Measurements from ENCODE around the gene EPN2. TPM values are rescaled to one million over a fixed set of nuclear protein-coding genes. Genes with fewer than 3 reads are reported as not detected.

EPN2 gene
- total and polyA plus RNA-seq, 2 donors (not counting 1 experiment from before 2014, with no cell fraction given), result 23.8 to 36.0 TPM

DNA sequence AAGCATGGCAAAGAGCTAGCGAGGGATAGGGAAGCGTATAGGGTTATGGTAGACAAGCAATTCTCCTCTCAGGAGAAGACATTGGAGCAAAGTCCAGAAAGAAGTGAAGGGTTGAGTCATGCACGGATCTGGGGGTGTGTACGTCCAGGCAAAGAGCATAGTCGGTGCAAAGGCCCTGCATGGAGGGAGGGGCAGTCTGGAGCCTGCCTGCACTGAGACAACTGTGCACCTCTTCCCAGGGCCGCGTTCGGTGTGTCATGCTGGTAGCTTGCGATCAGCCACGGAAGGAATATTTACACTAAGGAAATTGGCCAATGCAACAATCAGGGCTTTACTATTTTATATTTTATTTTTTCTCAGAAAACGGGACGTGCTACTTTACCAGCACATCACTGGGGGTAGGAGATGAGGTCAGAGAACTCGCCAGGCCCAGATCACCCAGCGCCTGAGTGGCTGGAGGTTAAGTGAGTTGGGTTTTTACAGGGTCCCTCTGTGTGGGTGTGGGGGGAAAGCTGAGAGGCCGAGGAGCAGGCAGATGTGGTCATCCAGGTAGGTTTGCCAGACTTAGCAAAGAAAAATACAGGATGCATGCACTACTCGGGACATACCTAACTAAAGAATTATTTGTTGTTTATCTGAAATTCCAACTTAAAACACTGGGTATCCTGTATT, 132.1 kb downstream of the EPN2 start:
- DNase-seq (ENCODE audit: low read depth in 2 of 2), result no peak
- H3K4me1 ChIP-seq (ENCODE audit: control insufficient read depth, extremely low read depth, insufficient read depth, low read length), result peaks cover 5% of the 10 kb centered on the region
- no peak overlapping the region for H3K27ac ChIP-seq (ENCODE audit: insufficient read depth, low read length)
- H3K27me3 ChIP-seq (ENCODE audit: control insufficient read depth, insufficient read depth, low read length), result no peaks in the 10 kb centered on the region
- H3K79me2 ChIP-seq (ENCODE audit: control insufficient read depth, insufficient read depth, low read length), result no peaks in the 10 kb centered on the region
- H3K4me2 ChIP-seq (ENCODE audit: extremely low read depth, insufficient read depth, low read length), result no peak overlapping the region
- no peak overlapping the region for H2AFZ ChIP-seq (ENCODE audit: low read length)
- H3K36me3 ChIP-seq (ENCODE audit: control insufficient read depth, insufficient read depth, low read length), result no peaks in the 10 kb centered on the region
- H3K9me3 ChIP-seq (ENCODE audit: control insufficient read depth, insufficient read depth, low read depth, low read length), result no peaks in the 10 kb centered on the region
- TF ChIP-seq, protein P1, sequence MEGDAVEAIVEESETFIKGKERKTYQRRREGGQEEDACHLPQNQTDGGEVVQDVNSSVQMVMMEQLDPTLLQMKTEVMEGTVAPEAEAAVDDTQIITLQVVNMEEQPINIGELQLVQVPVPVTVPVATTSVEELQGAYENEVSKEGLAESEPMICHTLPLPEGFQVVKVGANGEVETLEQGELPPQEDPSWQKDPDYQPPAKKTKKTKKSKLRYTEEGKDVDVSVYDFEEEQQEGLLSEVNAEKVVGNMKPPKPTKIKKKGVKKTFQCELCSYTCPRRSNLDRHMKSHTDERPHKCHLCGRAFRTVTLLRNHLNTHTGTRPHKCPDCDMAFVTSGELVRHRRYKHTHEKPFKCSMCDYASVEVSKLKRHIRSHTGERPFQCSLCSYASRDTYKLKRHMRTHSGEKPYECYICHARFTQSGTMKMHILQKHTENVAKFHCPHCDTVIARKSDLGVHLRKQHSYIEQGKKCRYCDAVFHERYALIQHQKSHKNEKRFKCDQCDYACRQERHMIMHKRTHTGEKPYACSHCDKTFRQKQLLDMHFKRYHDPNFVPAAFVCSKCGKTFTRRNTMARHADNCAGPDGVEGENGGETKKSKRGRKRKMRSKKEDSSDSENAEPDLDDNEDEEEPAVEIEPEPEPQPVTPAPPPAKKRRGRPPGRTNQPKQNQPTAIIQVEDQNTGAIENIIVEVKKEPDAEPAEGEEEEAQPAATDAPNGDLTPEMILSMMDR (conservative IDR thresholded peaks at IDR 0.05 in 1 of 2, IDR thresholded peaks at IDR 0.05 in 1 of 2; ENCODE audit: low read depth in 1 of 2, low read length in 2 of 2), result no peak
- no peak for TF ChIP-seq EZH2 (IDR thresholded peaks at IDR 0.05; ENCODE audit: low read length, missing control alignments)
- H3K4me3 ChIP-seq (replicated peaks in 1 of 4; ENCODE audit: control extremely low read depth in 1 of 4, insufficient read depth in 1 of 4, low read depth in 3 of 4, low read length in 4 of 4), result no peak overlapping the region
- H3K9ac ChIP-seq (ENCODE audit: insufficient read depth, low read length), result no peak overlapping the region
- H4K20me1 ChIP-seq (ENCODE audit: control insufficient read depth, extremely low read depth, insufficient read depth, low read length), result no peaks in the 10 kb centered on the region

DNA sequence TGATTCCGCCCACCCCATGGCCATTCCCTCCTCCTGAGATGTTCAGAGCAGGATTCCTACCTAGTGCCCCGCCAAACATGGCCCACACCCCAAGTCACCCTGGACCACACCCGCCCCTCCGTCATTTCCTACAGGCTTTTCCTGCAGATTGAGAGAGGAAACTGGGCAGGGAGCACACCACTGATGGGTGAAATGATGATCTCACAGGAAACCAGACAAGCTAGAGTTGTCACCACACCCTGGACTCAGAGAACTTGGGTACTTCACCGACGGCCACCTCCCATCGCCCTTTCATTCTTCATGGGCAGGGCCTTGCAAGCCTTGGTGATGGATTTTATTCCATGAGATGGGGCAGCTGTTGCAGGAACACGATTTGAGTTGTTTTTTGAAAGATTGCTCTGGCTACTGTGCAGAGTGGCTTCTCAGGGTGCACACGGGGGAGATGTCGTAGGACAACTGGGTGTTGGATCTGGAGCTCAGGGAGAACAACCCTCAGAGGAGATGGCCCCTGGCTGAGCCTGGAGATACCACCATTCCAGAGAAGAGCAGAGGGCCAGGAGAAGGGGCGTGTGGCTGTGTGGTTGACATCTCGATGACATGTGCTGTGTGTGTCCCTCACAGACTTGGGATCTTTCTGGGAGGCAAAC, 132.8 kb downstream of the EPN2 start:
- Histone ChIP-seq H3K27me3 (ENCODE audit: control insufficient read depth, insufficient read depth, low read length) (no peaks in the 10 kb centered on the region), H3K36me3 (ENCODE audit: control insufficient read depth, insufficient read depth, low read length) (no peaks in the 10 kb centered on the region), H3K27ac (ENCODE audit: insufficient read depth, low read length) (no peak overlapping the region), H3K9me3 (ENCODE audit: control insufficient read depth, insufficient read depth, low read depth, low read length) (no peaks in the 10 kb centered on the region), H3K9ac (ENCODE audit: insufficient read depth, low read length) (no peak overlapping the region), H2AFZ (ENCODE audit: low read length) (no peak overlapping the region), H3K79me2 (ENCODE audit: control insufficient read depth, insufficient read depth, low read length) (no peaks in the 10 kb centered on the region), H3K4me1 (ENCODE audit: control insufficient read depth, extremely low read depth, insufficient read depth, low read length) (peaks cover 5% of the 10 kb centered on the region), H3K4me3 (replicated peaks in 1 of 4; ENCODE audit: control extremely low read depth in 1 of 4, insufficient read depth in 1 of 4, low read depth in 3 of 4, low read length in 4 of 4) (no peak overlapping the region), H4K20me1 (ENCODE audit: control insufficient read depth, extremely low read depth, insufficient read depth, low read length) (no peaks in the 10 kb centered on the region), H3K4me2 (ENCODE audit: extremely low read depth, insufficient read depth, low read length) (no peak overlapping the region)
- TF ChIP-seq EZH2 (IDR thresholded peaks at IDR 0.05; ENCODE audit: low read length, missing control alignments), result no peak
- TF ChIP-seq, protein P1 (conservative IDR thresholded peaks at IDR 0.05 in 1 of 2, IDR thresholded peaks at IDR 0.05 in 1 of 2; ENCODE audit: low read depth in 1 of 2, low read length in 2 of 2), result no peak
- no peak for DNase-seq (ENCODE audit: low read depth in 2 of 2)

DNA sequence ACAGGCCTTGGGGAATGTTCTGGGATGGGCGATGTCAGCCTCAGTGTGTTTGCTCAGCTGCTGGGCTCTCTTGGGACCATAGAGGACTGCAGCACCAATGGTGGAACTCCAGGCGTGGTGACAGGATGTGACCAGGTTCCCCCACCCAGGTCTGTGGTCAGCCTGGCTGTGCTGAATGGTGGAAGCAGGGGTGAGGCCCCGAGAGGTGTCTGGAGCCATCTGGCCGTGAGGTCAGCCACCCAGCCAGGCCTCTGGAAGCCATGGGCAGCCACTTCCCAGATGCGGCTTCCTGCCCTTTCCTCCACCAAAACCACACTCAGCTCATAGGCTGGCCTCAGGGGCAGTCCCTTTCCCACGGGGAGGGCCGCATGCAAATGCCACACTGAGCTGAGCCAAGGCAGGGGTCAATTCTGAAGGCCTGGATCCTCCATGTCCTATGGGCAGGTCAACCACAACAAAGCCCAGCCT, 133.4 kb downstream of the EPN2 start:
- no peak overlapping the region for H3K27ac ChIP-seq (ENCODE audit: insufficient read depth, low read length)
- H3K4me2 ChIP-seq (ENCODE audit: extremely low read depth, insufficient read depth, low read length), result no peak overlapping the region
- no peaks in the 10 kb centered on the region for H4K20me1 ChIP-seq (ENCODE audit: control insufficient read depth, extremely low read depth, insufficient read depth, low read length)
- no peaks in the 10 kb centered on the region for H3K9me3 ChIP-seq (ENCODE audit: control insufficient read depth, insufficient read depth, low read depth, low read length)
- no peak overlapping the region for H3K4me3 ChIP-seq (replicated peaks in 1 of 4; ENCODE audit: control extremely low read depth in 1 of 4, insufficient read depth in 1 of 4, low read depth in 3 of 4, low read length in 4 of 4)
- no peak for DNase-seq (ENCODE audit: low read depth in 2 of 2)
- H3K79me2 ChIP-seq (ENCODE audit: control insufficient read depth, insufficient read depth, low read length), result no peaks in the 10 kb centered on the region
- H3K4me1 ChIP-seq (ENCODE audit: control insufficient read depth, extremely low read depth, insufficient read depth, low read length), result peaks cover 5% of the 10 kb centered on the region
- no peak overlapping the region for H2AFZ ChIP-seq (ENCODE audit: low read length)
- TF ChIP-seq, protein P1 (conservative IDR thresholded peaks at IDR 0.05 in 1 of 2, IDR thresholded peaks at IDR 0.05 in 1 of 2; ENCODE audit: low read depth in 1 of 2, low read length in 2 of 2), result no peak
- TF ChIP-seq EZH2 (IDR thresholded peaks at IDR 0.05; ENCODE audit: low read length, missing control alignments), result no peak
- H3K9ac ChIP-seq (ENCODE audit: insufficient read depth, low read length), result no peak overlapping the region
- H3K36me3 ChIP-seq (ENCODE audit: control insufficient read depth, insufficient read depth, low read length), result no peaks in the 10 kb centered on the region
- no peaks in the 10 kb centered on the region for H3K27me3 ChIP-seq (ENCODE audit: control insufficient read depth, insufficient read depth, low read length)
